DND-41 (cell line): Measurements from ENCODE around the gene ASIC3.

ENCODE experiments used
- ATAC-seq: fragments of 200-7000 bp; cut with Tn5 transposase; 3 replicates; pipeline ENCODE4 v1.9.1; 2021; ENCODE audit warnings: low read depth; ENCODE audit not compliant: insufficient read depth
- DNase-seq: peaks from one replicate; pipeline ENCODE4 v3.0.0-alpha.2; 2020
- H2AFZ ChIP-seq: 2 replicates; pipeline ENCODE4 v1.6.0; 2012; ENCODE audit warnings: low read depth, low read length
- H3K27ac ChIP-seq: 2 replicates; pipeline ENCODE4 v1.5.1; 2012; ENCODE audit warnings: low read length, inconsistent platforms
- H3K27me3 ChIP-seq: fragments of 200-600 bp; sonication (generic); 2 replicates; pipeline ENCODE4 v1.6.0; 2012; ENCODE audit warnings: low read length, mild to moderate bottlenecking, inconsistent platforms; ENCODE audit not compliant: insufficient read depth, poor library complexity
- H3K36me3 ChIP-seq: 2 replicates; pipeline ENCODE4 v1.5.1; 2012; ENCODE audit warnings: low read length, inconsistent platforms; ENCODE audit not compliant: insufficient read depth
- H3K4me1 ChIP-seq: 2 replicates; pipeline ENCODE4 v1.5.1; 2012; ENCODE audit warnings: mild to moderate bottlenecking, low read length; ENCODE audit not compliant: insufficient read depth
- H3K4me2 ChIP-seq: 2 replicates; pipeline ENCODE4 v1.6.0; 2012; ENCODE audit warnings: mild to moderate bottlenecking, moderate library complexity, low read length, inconsistent platforms; ENCODE audit not compliant: insufficient read depth
- H3K4me3 ChIP-seq, 2 experiments: fragments of 200-600 bp in 1 of 2; shearing (Covaris generic) in 1 of 2; 2 replicates each; pipeline ENCODE4 v1.5.1; 2012 to 2016; ENCODE audit warnings: inconsistent platforms in 2 of 2, low read length in 2 of 2, mild to moderate bottlenecking in 2 of 2, low read depth in 1 of 2, moderate library complexity in 1 of 2
- H3K79me2 ChIP-seq: 2 replicates; pipeline ENCODE4 v1.6.0; 2012; ENCODE audit warnings: low read length, inconsistent platforms; ENCODE audit not compliant: insufficient read depth
- H3K9ac ChIP-seq: 2 replicates; pipeline ENCODE4 v1.6.0; 2012; ENCODE audit warnings: low read depth, mild to moderate bottlenecking, inconsistent platforms, low read length, moderate library complexity
- H3K9me3 ChIP-seq: 2 replicates; pipeline ENCODE4 v1.5.1; 2012; ENCODE audit warnings: low read length, moderate library complexity, mild to moderate bottlenecking, inconsistent platforms; ENCODE audit not compliant: insufficient read depth, severe bottlenecking
- H4K20me1 ChIP-seq: 2 replicates; pipeline ENCODE4 v1.6.0; 2012; ENCODE audit warnings: low read length; ENCODE audit not compliant: insufficient read depth
- CTCF ChIP-seq: IDR thresholded peaks from 2 replicates; pipeline ENCODE4 v1.5.1; 2012; ENCODE audit warnings: borderline replicate concordance, low read length, moderate library complexity, mild to moderate bottlenecking; ENCODE audit not compliant: poor library complexity, severe bottlenecking; ENCODE audit errors: extremely low read depth
- EZH2 ChIP-seq: IDR thresholded peaks from 3 replicates; pipeline ENCODE4 v1.6.1; 2012; ENCODE audit warnings: borderline replicate concordance, low read depth, mild to moderate bottlenecking, moderate library complexity, low read length, inconsistent platforms; ENCODE audit not compliant: severe bottlenecking

The ASIC3 gene

GRCh38 chr7:151080067-151080521, 31.8 kb downstream of the ASIC3 start:
- TF ChIP-seq EZH2 (no peak), CTCF (no peak)
- Histone ChIP-seq H3K27ac (peak overlapping the region; percentile 92), H3K36me3 (peaks cover 60% of the 10 kb centered on the region), H3K4me2 (peak overlapping the region; percentile 97), H2AFZ (peak overlapping the region; percentile 94), H3K9ac (peak overlapping the region; percentile 99), H3K27me3 (peaks cover 4% of the 10 kb centered on the region), H3K9me3 (no peaks in the 10 kb centered on the region), H3K4me3 (peak overlapping the region; percentile 91 to 93), H3K4me1 (peaks cover 55% of the 10 kb centered on the region), H4K20me1 (peaks cover 39% of the 10 kb centered on the region), H3K79me2 (peaks cover 49% of the 10 kb centered on the region)
- ATAC-seq (peak; percentile 4), DNase-seq (peak; percentile 39)

GRCh38 chr7:151080522-151081169, 32.3 kb downstream of the ASIC3 start, which contains the start of gene FASTK:
FASTK (minus strand) TSS chr7:151080809; CDS start chr7:151080766, 43 bp downstream.
- H2AFZ ChIP-seq = peak within 1 kb of the TSS; percentile 94
- H3K9ac ChIP-seq = peak within 1 kb of the TSS; percentile 99
- peak within 1 kb of the TSS; percentile 92 for H3K27ac ChIP-seq
- ATAC-seq (peak; percentile 83), DNase-seq (peak; percentile 91)
- peaks cover 10% of the 10 kb centered on the region for H3K27me3 ChIP-seq
- peaks cover 54% of the 10 kb centered on the region for H3K36me3 ChIP-seq
- H3K4me2 ChIP-seq = peak within 1 kb of the TSS; percentile 97
- H3K4me1 ChIP-seq = peaks cover 60% of the 10 kb centered on the region
- peaks cover 49% of the 10 kb centered on the region for H3K79me2 ChIP-seq
- no peak for TF ChIP-seq EZH2
- peaks cover 39% of the 10 kb centered on the region for H4K20me1 ChIP-seq
- H3K4me3 ChIP-seq = peak within 1 kb of the TSS; percentile 91 to 93
- H3K9me3 ChIP-seq = no peaks in the 10 kb centered on the region

GRCh38 chr7:151081170-151082101, 33.1 kb downstream of the ASIC3 start:
- Histone ChIP-seq H3K9ac (peak overlapping the region; percentile 99), H3K36me3 (peaks cover 47% of the 10 kb centered on the region), H3K27me3 (peaks cover 14% of the 10 kb centered on the region), H3K4me3 (peak overlapping the region; percentile 91 to 93; a peak in 3 of 4 replicates), H3K4me2 (peak overlapping the region; percentile 97), H3K27ac (peak overlapping the region; percentile 84), H3K9me3 (no peaks in the 10 kb centered on the region), H4K20me1 (peaks cover 33% of the 10 kb centered on the region), H2AFZ (peak overlapping the region; percentile 75), H3K79me2 (peaks cover 49% of the 10 kb centered on the region), H3K4me1 (peaks cover 65% of the 10 kb centered on the region)
- DNase-seq (no peak), ATAC-seq (no peak)
- TF ChIP-seq EZH2 (no peak), CTCF (no peak)
